Endothelial cell of umbilical vein (primary cell): ENCODE measurements around the gene CLEC4D. TPM values are rescaled to one million over a fixed set of nuclear protein-coding genes. Genes with fewer than 3 reads are reported as not detected.

Experiments used
- BruUV-seq: library from RNA; stranded (reverse); fragments of 400-500 nt; replicated peaks from 2 replicates; lab custom pipeline; 2021; lab: Mats Ljungman, UMichigan
- CTCF ChIA-PET: fragments of 300-600, 350-600 bp; sonication (Branson Sonifier 250); formaldehyde crosslinking; loops from one replicate; lab custom pipeline; 2021; ENCODE audit warnings: antibody characterized with exemption, inconsistent platforms; lab: Charles Lee
- POLR2A ChIA-PET: fragments of 300-600, 350-600 bp; sonication (Branson Sonifier 250); formaldehyde crosslinking; loops from one replicate; lab custom pipeline; 2021; ENCODE audit warnings: antibody characterized with exemption, inconsistent platforms; lab: Charles Lee
- DNase-seq: peaks from one replicate; pipeline ENCODE4 v3.0.0-alpha.2; 2011; ENCODE audit warnings: low read depth, low spot score
- FAIRE-seq: peaks from 2 replicates; lab custom pipeline; 2011; peaks lifted over from hg19 to GRCh38; lab: Jason Lieb, UNC
- H2AFZ ChIP-seq: 2 replicates; pipeline ENCODE4 v1.6.0; 2012; ENCODE audit warnings: low read depth, low read length, control low read depth, inconsistent platforms
- H3K27ac ChIP-seq: 2 replicates; pipeline ENCODE4 v1.5.1; 2011; ENCODE audit warnings: low read depth, mild to moderate bottlenecking, control low read depth, low read length, moderate library complexity; ENCODE audit not compliant: insufficient read depth
- H3K27me3 ChIP-seq, 2 experiments: 2 replicates each; pipeline versions ENCODE4 v1.6.0 to v1.6.1; 2011; ENCODE audit warnings: low read length in 2 of 2, mixed read lengths in 1 of 2; ENCODE audit not compliant: control insufficient read depth in 2 of 2, insufficient read depth in 2 of 2
- H3K36me3 ChIP-seq, 2 experiments: 2 replicates in 1 of 2; 3 replicates in 1 of 2; pipeline ENCODE4 v1.5.1; 2011; ENCODE audit warnings: low read length in 2 of 2, mild to moderate bottlenecking in 1 of 2, moderate library complexity in 1 of 2; ENCODE audit not compliant: control insufficient read depth in 2 of 2, insufficient read depth in 2 of 2; ENCODE audit errors: extremely low read depth in 1 of 2
- H3K4me1 ChIP-seq: 3 replicates; pipeline ENCODE4 v1.5.1; 2011; ENCODE audit warnings: mild to moderate bottlenecking, low read length; ENCODE audit not compliant: control insufficient read depth, insufficient read depth; ENCODE audit errors: extremely low read depth
- H3K4me2 ChIP-seq: 2 replicates; pipeline ENCODE4 v1.6.1; 2011; ENCODE audit warnings: low read length, control low read depth, mixed read lengths; ENCODE audit not compliant: insufficient read depth
- H3K4me3 ChIP-seq, 3 experiments: fragments of 200-600 bp in 1 of 3; sonication (generic), shearing (Covaris generic) in 1 of 3; replicated peaks in 1 of 3; 2 replicates each; pipeline ENCODE4 v1.5.1; 2011 to 2016; ENCODE audit warnings: control low read depth in 3 of 3, low read length in 3 of 3, mild to moderate bottlenecking in 2 of 3, inconsistent platforms in 1 of 3, low read depth in 1 of 3, moderate library complexity in 1 of 3; ENCODE audit not compliant: insufficient read depth in 1 of 3
- H3K79me2 ChIP-seq: 2 replicates; pipeline ENCODE4 v1.6.0; 2012; ENCODE audit warnings: low read length, inconsistent platforms; ENCODE audit not compliant: control insufficient read depth, insufficient read depth
- H3K9ac ChIP-seq: replicated peaks from 2 replicates; pipeline ENCODE3; 2011; ENCODE audit warnings: low read length, control low read depth; ENCODE audit not compliant: insufficient read depth; ENCODE audit errors: extremely low read depth
- H3K9me1 ChIP-seq: replicated peaks from 3 replicates; pipeline ENCODE4 v1.6.0; 2011; ENCODE audit warnings: mild to moderate bottlenecking, low read length; ENCODE audit not compliant: control insufficient read depth, insufficient read depth; ENCODE audit errors: extremely low read depth
- H3K9me3 ChIP-seq: replicated peaks from 2 replicates; pipeline ENCODE4 v1.5.1; 2012; ENCODE audit warnings: low read length, inconsistent platforms; ENCODE audit not compliant: control insufficient read depth, insufficient read depth
- H4K20me1 ChIP-seq: replicated peaks from 2 replicates; pipeline ENCODE3; 2011; ENCODE audit warnings: mild to moderate bottlenecking, low read length; ENCODE audit not compliant: control insufficient read depth, insufficient read depth; ENCODE audit errors: extremely low read depth
- EZH2 ChIP-seq: IDR thresholded peaks from 2 replicates; pipeline ENCODE4 v1.6.1; 2012; ENCODE audit warnings: borderline replicate concordance, low read depth, mild to moderate bottlenecking, moderate library complexity, low read length, inconsistent platforms; ENCODE audit not compliant: severe bottlenecking
- FOS ChIP-seq: IDR thresholded peaks from 2 replicates; pipeline ENCODE4 v1.6.1; 2011; ENCODE audit warnings: mild to moderate bottlenecking, low read length, moderate library complexity, borderline replicate concordance; ENCODE audit not compliant: insufficient read depth
- GATA2 ChIP-seq: IDR thresholded peaks from 2 replicates; pipeline ENCODE4 v1.7.0; 2011; ENCODE audit warnings: low read depth, mild to moderate bottlenecking, moderate library complexity, mixed read lengths, low read length; ENCODE audit not compliant: insufficient read length, insufficient read depth
- JUN ChIP-seq: IDR thresholded peaks from 2 replicates; pipeline ENCODE4 v1.6.1; 2011; ENCODE audit warnings: borderline replicate concordance, low read depth; ENCODE audit not compliant: insufficient read length, insufficient read depth
- MYC ChIP-seq: IDR thresholded peaks from one replicate; pipeline ENCODE4 v1.6.1; 2011; ENCODE audit warnings: mild to moderate bottlenecking, low read depth, low read length
- POLR2A ChIP-seq: IDR thresholded peaks from 2 replicates; pipeline ENCODE4 v1.6.1; 2012; ENCODE audit warnings: low read depth, mild to moderate bottlenecking, control low read depth, low read length
- POLR2AphosphoS5 ChIP-seq: IDR thresholded peaks from 2 replicates; pipeline ENCODE4 v1.6.1; 2012; ENCODE audit warnings: low read depth, mild to moderate bottlenecking, control low read depth, low read length, moderate library complexity; ENCODE audit not compliant: insufficient read depth
- dilution Hi-C: fragments of 300-500 bp; cut with MboI; formaldehyde crosslinking; loops from one replicate; pipeline ENCODE4 v1.15.0; 2019; ENCODE audit warnings: low sequenced_read_pairs; ENCODE audit not compliant: extremely low pct_ligation_motif_present
- intact Hi-C: fragments of 100-400 bp; cut with micrococcal nuclease; formaldehyde crosslinking; loops from one replicate; pipeline ENCODE4 v1.10.0; 2022
- polyA plus RNA-seq, 4 experiments: library from polyadenylated mRNA; depleted of rRNA in 3 of 4; stranded (reverse) in 3 of 4; unstranded in 1 of 4; fragments of >200 nt; gene quantifications; 2 replicates each; pipeline versions ENCODE4 v1.2.1 to v1.2.3, GENCODE V29; 2011 to 2012; ENCODE audit warnings: missing spikeins in 1 of 4
- total RNA-seq: library from RNA; stranded (reverse); gene quantifications from 2 replicates; pipeline ENCODE4 v1.2.3, GENCODE V29; 2021
- TF ChIP-seq, protein P1 (sequence below), 2 donors: IDR thresholded peaks; 1 replicate in 1 of 2; 2 replicates in 1 of 2; pipeline ENCODE4 v1.5.1; 2011; ENCODE audit warnings: low read length in 2 of 2, mild to moderate bottlenecking in 2 of 2, moderate library complexity in 2 of 2, control low read depth in 1 of 2, inconsistent platforms in 1 of 2, low read depth in 1 of 2; ENCODE audit not compliant: insufficient read depth in 1 of 2; ENCODE audit errors: extremely low read depth in 1 of 2
- TF ChIP-seq, protein P2 (sequence below): IDR thresholded peaks from 2 replicates; pipeline ENCODE4 v1.6.1; 2011; ENCODE audit not compliant: insufficient read depth, insufficient read length

The CLEC4D gene
- total and polyA plus RNA-seq, 2 donors (not counting 3 experiments of a cell fraction or from before 2014, with no cell fraction given), result not detected

DNA sequence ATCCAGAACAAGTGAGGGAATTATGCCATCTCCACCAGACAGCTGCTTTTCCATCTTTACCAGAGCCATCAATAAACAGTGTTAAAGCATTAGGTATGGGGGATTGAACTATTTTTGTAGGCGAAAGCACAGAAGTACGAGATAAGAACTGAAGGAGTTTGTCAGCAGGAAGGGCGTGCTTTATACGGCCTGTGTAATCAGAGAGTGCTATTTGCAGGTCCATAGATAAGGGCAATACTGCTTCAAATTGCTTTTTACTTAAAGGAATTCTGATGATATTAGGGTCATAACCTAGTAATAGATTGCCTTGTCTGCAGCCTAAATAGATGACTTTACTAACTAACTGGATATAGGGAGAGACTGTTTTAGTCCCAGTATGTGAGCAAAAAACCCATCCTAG is 47.7 kb downstream of the CLEC4D start:
- H3K4me2 ChIP-seq, result no peak overlapping the region
- TF ChIP-seq MYC (no peak), POLR2AphosphoS5 (no peak), FOS (no peak), POLR2A (no peak), EZH2 (no peak), GATA2 (no peak), JUN (no peak)
- TF ChIP-seq, protein P1, sequence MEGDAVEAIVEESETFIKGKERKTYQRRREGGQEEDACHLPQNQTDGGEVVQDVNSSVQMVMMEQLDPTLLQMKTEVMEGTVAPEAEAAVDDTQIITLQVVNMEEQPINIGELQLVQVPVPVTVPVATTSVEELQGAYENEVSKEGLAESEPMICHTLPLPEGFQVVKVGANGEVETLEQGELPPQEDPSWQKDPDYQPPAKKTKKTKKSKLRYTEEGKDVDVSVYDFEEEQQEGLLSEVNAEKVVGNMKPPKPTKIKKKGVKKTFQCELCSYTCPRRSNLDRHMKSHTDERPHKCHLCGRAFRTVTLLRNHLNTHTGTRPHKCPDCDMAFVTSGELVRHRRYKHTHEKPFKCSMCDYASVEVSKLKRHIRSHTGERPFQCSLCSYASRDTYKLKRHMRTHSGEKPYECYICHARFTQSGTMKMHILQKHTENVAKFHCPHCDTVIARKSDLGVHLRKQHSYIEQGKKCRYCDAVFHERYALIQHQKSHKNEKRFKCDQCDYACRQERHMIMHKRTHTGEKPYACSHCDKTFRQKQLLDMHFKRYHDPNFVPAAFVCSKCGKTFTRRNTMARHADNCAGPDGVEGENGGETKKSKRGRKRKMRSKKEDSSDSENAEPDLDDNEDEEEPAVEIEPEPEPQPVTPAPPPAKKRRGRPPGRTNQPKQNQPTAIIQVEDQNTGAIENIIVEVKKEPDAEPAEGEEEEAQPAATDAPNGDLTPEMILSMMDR (IDR thresholded peaks at IDR 0.05; ENCODE audit: extremely low read depth in 1 of 2, insufficient read depth in 1 of 2, low read depth in 1 of 2, low read length in 2 of 2), result no peak
- TF ChIP-seq, protein P2, sequence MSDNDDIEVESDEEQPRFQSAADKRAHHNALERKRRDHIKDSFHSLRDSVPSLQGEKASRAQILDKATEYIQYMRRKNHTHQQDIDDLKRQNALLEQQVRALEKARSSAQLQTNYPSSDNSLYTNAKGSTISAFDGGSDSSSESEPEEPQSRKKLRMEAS, result no peak
- no peak overlapping the region for H3K4me3 ChIP-seq
- no peak overlapping the region for H3K27ac ChIP-seq
- H3K79me2 ChIP-seq, result no peaks in the 10 kb centered on the region
- no peaks in the 10 kb centered on the region for H3K9me1 ChIP-seq
- H3K9me3 ChIP-seq, result no peaks in the 10 kb centered on the region
- POLR2A ChIA-PET, result no interaction called here
- H3K4me1 ChIP-seq, result no peaks in the 10 kb centered on the region
- H2AFZ ChIP-seq, result no peak overlapping the region
- H3K27me3 ChIP-seq, result peaks cover 2 to 6% of the 10 kb centered on the region in 2 experiments
- intact Hi-C loops, result no loop called here
- FAIRE-seq (no peak), DNase-seq (no peak)
- CTCF ChIA-PET, result interaction anchor here (3.7 kb wide), 1 partner anchor 17 kb away, joined by 16 read pairs; no protein-coding TSS in a partner anchor
- no peaks in the 10 kb centered on the region for H3K36me3 ChIP-seq
- BruUV-seq, result no TSS peak
- H4K20me1 ChIP-seq, result no peaks in the 10 kb centered on the region
- dilution Hi-C loops, result no loop called here
- no peak overlapping the region for H3K9ac ChIP-seq
